Measurements from ENCODE around the gene SLFN13.
"Not testable (repeated sequence)": the region's sequence is repeated elsewhere in the genome, so short reads cannot be mapped to it uniquely, and the experiment has no call there.

The SLFN13 gene

GRCh38 chr17:35416659-35417058 is 31.9 kb downstream of the SLFN13 start:
- no peak overlapping the region for H3K4me3 ChIP-seq (ENCODE audit: low read depth, low read length)
- no peak for DNase-seq (ENCODE audit: low read depth)
- no peak for TF ChIP-seq CTCF (IDR thresholded peaks at IDR 0.05; ENCODE audit: low read depth, low read length, missing control alignments)
- in situ Hi-C loops (cut with HindIII; ENCODE audit: low sequenced_read_pairs): no loop called here

GRCh38 chr17:35414707-35415106 is 33.9 kb downstream of the SLFN13 start:
- H3K4me3 ChIP-seq (ENCODE audit: low read depth, low read length); DNase-seq (ENCODE audit: low read depth); in situ Hi-C loops (cut with HindIII; ENCODE audit: low sequenced_read_pairs): not testable (repeated sequence)

GRCh38 chr17:35414247-35414646 is 34.3 kb downstream of the SLFN13 start:
- TF ChIP-seq CTCF (IDR thresholded peaks at IDR 0.05; ENCODE audit: low read depth, low read length, missing control alignments): no peak
- no peak for DNase-seq (ENCODE audit: low read depth)
- no peak overlapping the region for H3K4me3 ChIP-seq (ENCODE audit: low read depth, low read length)
- in situ Hi-C loops (cut with HindIII; ENCODE audit: low sequenced_read_pairs): no loop called here

GRCh38 chr17:35407531-35407930 is 41.0 kb downstream of the SLFN13 start:
- in situ Hi-C loops (cut with HindIII; ENCODE audit: low sequenced_read_pairs): no loop called here

GRCh38 chr17:35406568-35406967 is 42.0 kb downstream of the SLFN13 start:
- in situ Hi-C loops (cut with HindIII; ENCODE audit: low sequenced_read_pairs): no loop called here
- no peak for TF ChIP-seq CTCF (IDR thresholded peaks at IDR 0.05; ENCODE audit: low read depth, low read length, missing control alignments)
- DNase-seq (ENCODE audit: low read depth): no peak
- no peak overlapping the region for H3K4me3 ChIP-seq (ENCODE audit: low read depth, low read length)

More at GRCh38 chr17:35407531-35407930, 41.0 kb downstream of the SLFN13 start:
- no peak overlapping the region for H3K4me3 ChIP-seq (ENCODE audit: low read depth, low read length)
- TF ChIP-seq CTCF (IDR thresholded peaks at IDR 0.05; ENCODE audit: low read depth, low read length, missing control alignments): no peak
- no peak for DNase-seq (ENCODE audit: low read depth)

- no peak for DNase-seq (ENCODE audit: low read depth)
- in situ Hi-C loops (cut with HindIII; ENCODE audit: low sequenced_read_pairs): no loop called here
- TF ChIP-seq CTCF (IDR thresholded peaks at IDR 0.05; ENCODE audit: low read depth, low read length, missing control alignments): no peak
- no peak overlapping the region for H3K4me3 ChIP-seq (ENCODE audit: low read depth, low read length)
These were observed 44.2 kb downstream of the SLFN13 start for GRCh38 chr17:35404360-35404759.

- in situ Hi-C loops (cut with HindIII; ENCODE audit: low sequenced_read_pairs); H3K4me3 ChIP-seq (ENCODE audit: low read depth, low read length); DNase-seq (ENCODE audit: low read depth): not testable (repeated sequence)
These were observed 54.8 kb downstream of the SLFN13 start for GRCh38 chr17:35393783-35394182.

GRCh38 chr17:35390663-35391062 is 57.9 kb downstream of the SLFN13 start:
- no peak for DNase-seq (ENCODE audit: low read depth)
- H3K4me3 ChIP-seq (ENCODE audit: low read depth, low read length): no peak overlapping the region
- no peak for TF ChIP-seq CTCF (IDR thresholded peaks at IDR 0.05; ENCODE audit: low read depth, low read length, missing control alignments)
- in situ Hi-C loops (cut with HindIII; ENCODE audit: low sequenced_read_pairs): no loop called here

All from astrocyte of the cerebellum (primary cell).